ENCODE measurements around the gene GFAP.

The GFAP gene

DNA sequence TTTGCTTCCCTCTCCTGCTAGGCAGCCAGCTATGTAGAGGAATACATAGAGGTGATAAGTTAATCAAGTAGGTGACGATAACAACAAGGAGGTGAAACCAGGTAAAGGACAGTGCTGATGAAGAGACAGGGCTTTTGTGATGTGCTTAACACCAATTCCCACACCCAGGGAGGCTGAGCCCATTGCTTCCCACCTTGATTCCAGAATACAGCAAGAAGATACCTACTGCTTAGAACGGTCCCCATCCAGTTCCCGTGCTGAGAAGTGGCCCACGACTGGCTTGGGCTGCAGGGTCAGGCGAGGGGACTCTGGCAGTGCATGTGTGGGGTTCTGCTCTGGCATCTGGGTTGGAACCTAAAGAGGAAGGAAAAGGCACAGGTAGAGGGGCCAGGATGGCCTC, 16.1 kb upstream of the GFAP start:
- no peak for DNase-seq (ENCODE audit: low spot score)

DNA sequence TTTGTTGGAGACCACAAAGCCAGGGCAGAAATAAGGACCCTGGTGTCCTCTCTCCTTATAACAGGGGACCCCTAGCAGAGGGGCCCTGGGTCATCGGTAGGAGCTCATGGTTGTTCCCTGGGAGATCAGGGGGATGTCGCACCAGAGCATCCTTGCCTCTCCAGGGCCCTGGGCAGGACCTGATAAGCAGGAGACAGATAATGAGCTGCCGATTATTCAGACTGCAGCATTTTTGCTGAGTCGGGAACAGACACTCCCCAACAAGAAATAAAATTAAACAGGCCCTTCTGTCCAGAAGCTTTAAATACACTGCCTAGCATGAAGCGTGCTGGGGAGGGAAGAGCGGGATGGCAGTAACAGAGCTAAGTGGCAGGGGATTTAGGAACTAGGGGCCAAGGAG, 15.4 kb upstream of the GFAP start:
- no peak for DNase-seq (ENCODE audit: low spot score)

DNA sequence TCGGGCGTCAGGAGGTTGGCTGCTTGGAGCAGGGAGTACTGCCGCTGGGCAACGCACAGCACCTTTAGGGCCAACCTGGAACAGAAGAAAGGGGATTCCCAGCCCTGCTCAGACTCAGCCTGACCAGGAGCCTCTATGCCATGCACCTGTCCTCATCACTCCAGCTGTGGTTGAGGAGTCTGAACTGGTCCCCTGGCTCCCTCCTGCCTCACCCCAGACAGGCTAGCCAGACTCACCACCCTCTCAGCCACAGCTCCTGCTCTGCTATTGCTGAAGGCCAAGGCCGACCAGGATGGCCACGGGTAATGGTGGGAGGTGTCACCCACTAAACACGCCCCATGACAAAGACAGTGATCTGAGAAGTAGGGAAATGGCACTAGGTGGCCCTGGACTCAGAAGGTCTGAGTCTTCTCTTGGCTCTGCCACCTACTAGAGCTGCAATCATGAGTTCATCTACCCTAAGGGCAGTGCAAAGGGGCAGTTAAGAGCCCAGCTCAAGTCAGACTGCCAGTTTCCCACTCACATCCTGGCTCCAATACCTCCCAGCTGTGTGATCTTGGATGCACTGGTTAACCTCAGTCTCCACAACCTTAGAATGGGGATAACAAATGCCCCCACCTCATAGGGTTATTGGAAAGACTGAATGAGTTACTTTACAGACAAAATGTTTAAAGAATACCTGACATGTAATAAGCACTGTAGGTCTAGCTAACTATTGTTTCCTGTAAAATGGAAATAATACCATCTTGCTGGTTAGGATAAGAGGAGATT, 13.8 kb upstream of the GFAP start:
- DNase-seq (ENCODE audit: low spot score): no peak

DNA sequence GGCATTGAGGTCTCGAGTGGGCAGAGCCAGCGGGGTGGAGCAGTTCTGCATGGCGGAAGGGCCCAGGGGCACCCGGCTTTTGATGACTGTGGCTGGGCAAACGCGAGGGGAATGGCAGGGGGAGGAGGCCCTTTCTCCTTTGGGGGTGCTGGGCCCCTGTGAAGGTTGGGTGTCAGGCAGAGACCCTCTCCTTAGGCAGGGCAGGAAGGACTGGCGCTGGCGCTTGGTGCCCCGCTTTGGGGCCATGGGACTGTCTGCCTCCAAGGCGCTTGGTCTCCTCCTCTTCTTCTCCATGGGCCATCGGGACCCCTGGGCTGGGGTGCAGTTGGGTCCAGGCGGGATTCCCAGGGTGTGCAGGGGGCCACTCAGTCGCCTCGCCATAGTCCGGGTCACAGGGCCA, 12.8 kb upstream of the GFAP start:
- no peak for DNase-seq (ENCODE audit: low spot score)

DNA sequence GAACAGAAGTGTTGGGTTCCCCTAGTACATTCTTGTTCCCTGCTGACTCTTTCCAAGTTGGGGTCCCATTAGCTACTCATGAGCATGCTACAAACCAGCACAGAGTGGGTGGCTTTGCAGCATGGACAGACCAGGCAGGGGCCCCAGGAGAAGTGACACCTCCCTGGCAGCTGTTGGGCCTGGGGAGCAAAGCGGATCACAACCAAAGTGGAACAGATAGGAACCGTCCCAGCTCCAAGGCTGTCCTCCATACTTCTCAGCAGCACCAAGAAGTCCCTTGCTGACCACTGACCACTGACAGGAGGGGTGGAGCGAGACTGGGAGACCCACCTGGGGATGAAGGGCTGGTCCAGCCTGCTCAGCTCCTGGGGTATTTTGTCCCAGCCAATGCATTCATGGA, 12.4 kb upstream of the GFAP start:
- DNase-seq (ENCODE audit: low spot score): no peak

DNA sequence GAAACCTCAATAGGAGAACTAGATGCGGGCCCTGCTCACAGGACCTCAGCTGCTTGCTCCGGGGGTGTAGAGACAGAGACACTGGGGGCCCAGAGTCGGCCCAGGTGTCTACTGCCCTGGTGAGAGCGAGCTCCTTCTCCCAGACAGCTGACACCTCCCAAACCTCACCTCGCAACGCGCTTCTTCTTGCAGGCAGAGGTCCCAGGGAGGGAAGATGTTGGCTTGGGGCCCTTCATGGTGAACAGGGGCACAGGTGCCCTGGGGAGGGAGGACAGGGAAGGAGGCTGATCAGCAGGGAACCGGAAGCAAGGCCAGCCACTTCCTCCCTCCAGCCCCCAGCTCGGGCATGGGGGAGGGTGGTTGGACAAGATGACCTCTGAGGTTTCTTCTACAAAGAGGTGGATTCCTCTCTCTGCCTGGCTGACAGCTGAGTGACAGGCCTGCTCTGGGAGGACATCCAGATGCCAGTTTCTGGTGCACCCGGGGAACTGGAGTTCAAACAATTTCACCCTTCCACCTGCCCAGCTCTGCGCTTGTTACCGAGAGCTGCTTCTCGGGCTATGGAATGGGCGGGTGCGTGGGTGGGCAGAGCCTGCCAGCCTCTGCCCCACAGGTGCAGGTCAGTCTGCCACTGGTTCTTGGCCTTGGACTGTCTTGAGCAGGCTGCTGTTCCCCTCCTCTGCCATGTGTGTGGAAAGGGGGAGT, 11.7 kb upstream of the GFAP start:
- no peak for DNase-seq (ENCODE audit: low spot score)

DNA sequence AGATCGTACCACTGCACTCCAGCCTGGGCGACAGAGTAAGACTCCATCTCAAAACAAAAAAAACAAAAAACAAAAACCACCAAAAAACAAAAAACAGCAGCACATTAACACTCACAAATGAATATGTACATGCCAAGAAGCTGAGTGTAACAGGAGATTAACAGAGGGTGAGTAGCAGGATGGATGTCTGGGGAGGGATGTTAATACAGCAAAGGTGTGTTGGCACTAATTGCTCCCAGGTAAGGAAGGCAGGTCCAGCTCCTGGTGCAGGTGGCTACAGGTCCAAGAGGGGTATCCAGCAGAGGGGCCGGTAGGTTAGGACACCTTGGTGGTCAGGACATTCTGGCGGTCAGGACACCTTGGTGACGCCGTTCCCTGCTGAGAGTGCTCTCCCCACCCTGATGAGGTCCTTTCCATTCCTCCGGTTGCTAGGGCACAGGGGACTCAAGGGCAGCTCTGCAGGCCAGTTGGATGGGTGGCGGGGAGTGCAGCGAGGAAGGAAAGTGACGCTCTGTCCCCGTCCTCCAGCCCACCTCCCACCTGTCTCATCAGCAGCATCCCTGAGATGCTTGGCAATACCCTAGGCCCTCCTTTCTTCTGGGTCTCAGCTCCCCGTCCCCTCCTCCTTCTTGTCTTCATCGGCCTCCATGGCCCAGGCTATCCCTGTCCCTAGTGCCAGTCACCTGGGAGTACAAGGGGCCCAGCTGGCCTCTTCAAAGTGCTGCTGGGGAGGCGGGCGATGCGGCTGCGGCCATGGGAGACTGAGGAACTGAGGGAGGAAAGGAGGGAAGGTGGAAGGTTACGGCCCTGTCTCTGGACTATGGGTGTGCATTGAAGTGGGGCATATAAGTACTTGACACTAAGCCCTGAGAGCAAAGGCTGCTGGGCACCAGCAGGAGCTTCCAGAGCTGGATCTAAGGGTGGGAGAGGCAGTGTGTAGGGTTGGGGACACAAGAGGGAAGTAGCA, 10.7 kb upstream of the GFAP start:
- no peak for DNase-seq (ENCODE audit: low spot score)

DNA sequence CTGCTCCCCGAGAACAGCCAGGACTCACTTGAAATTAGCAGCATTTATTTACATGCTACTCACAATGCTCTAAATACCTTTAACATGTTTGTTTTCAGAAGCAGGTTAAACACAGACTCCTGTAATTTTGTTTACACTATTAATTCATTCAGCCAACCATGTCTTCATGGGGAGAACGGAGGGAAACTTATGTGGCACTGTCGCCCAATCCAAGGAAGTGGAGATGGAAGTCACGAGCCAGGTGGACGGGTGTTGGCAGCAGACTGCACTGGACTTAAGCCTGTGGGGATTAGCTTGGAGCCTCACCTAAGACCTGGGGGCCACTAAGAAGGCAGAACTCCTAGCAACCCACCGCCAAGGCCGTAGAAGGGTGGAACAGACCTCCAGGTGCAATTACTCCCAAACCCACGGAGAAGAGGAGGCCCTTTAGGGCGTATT, 8.8 kb upstream of the GFAP start:
- DNase-seq (ENCODE audit: low spot score): no peak

DNA sequence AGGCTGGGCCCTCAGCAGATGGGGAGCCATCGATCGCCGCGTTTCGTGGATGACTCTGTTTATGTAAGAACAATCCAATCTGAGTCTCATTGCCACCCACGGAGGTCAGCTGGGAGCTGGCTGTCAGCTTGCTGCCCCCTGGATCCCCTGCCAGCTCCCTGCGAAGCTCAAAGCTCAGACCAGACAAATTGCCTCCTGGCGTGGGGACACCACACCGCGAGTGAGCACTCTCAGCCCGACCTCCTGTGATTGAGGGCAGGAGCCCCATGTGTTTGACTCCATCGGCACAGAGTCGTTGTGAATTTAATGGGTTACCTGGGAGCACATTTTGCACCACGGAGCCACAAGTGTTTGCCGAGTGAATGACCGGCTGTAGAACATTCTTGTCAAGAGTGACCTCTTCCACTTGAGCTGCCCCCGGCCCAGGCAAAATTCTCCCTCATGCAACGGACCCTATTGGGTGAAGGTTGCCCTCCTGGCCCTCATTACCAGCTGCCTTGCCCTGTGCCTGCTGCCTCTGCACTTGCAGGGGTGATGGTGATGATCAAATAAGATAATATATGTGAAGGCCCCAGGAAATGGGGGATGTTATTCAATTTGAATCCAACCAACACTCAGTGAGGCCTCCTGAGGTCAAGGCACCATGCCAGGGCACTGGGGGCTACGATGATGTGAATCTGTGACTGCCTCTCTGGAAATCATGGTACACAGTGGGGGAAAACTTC, 7.6 kb upstream of the GFAP start:
- no peak for DNase-seq (ENCODE audit: low spot score)

DNA sequence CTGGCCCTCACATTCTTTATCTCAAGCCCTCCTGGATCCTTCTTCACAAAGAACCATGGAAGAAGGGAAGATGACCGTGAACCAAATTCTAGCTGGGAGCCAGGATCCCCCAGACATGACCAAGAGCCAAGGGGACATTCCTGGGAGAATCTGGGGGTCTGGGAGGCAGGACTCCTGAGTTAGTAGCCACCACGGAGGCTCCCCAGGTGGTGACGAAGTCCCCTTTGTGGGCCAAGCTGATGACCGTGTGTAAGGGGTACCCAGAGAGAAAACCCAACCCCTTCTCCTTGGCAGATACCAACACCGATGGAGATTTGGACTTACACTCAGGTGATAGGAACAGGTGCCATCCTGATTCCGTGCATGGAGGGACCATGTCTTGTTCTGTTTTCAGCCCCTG, 6.8 kb upstream of the GFAP start:
- no peak for DNase-seq (ENCODE audit: low spot score)

DNA sequence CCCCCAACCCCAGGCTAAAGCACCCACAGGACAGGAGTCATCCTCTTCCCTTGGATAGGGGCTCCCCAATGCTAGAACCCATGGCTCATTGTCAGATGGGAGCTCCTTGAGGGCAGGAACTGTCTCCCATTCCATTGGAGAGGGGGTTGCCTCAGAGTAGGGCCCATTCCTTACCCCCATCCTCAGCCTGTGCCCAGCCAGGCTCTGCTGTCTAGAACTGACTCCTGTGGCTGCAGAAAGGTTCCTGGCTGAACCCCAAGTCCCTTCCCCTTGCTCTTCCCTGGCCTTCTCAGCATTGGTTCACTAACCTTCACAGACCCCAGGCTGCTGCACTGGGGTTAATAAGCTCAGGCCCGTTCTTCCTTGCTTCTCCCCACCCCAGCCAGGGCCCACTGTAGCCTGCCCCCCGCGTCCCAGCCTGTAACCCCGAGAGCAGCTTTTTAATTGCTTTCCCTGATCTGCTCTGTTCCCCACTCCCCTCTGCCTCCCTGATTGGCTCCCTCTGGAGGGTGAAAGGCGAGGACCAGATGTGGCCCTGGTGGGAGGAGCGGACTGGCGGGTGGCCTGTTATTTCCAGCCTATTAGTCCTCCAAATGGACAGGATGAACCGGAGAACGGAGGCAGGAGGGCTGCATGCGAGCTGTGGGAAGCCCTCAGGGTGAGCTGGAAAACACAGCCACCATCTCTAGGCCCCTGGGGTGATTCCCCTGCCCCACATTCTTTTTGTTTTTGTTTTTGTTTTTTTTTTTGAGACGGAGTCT, 6.0 kb upstream of the GFAP start:
- peak; percentile 88 for DNase-seq (ENCODE audit: low spot score)

DNA sequence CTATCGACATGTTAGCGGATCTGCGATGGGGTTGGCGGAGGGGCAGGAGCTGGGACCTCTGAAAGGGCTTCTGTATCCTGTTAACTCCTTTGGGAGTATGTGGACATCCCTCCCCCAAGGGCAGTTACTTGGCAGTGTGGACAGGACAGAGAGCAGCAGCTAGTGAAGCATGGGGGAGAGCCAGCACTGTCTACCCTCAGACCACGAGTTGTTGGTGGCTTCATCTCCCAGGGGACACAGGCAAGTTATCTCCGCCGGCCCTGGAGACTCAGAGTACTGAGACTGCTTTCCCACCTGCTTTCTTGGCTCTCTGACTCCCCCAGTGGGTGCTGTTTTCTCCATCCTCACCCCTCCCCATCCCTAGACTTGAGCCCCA, 5.3 kb upstream of the GFAP start:
- no peak for DNase-seq (ENCODE audit: low spot score)

DNA sequence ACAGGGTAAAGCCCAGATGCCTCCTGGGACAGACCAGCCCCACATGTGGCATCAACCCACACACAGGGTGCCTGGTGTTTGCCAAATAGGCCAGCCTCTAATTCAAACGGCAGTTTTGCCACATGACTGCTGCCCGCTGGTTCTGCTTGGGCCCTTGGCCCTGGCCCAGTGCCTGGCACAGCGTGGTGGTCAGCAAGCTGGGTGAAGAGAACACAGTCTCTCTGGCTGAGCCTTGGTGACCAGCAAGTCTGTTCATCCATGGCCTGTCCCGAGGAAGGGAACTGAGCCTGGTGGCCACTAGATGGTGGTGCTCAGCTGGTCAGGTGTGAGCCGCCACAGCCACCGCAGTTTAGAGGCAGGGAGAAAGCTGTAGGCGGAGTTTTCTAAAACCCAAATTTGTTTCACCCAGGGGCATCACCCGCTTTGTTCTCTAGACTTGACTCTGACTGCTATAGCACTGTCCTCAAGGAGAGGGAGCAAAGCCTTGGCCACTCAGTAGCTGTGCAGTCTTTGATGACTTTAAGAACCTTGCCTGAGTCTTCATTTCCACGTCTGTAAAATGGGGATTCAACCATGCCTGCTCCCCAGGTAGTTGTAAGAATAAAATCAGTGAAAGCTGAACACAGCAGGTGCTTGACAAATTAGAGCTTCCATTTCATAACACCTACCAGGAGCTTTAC, 4.7 kb upstream of the GFAP start:
- DNase-seq (ENCODE audit: low spot score): peak; percentile 89

DNA sequence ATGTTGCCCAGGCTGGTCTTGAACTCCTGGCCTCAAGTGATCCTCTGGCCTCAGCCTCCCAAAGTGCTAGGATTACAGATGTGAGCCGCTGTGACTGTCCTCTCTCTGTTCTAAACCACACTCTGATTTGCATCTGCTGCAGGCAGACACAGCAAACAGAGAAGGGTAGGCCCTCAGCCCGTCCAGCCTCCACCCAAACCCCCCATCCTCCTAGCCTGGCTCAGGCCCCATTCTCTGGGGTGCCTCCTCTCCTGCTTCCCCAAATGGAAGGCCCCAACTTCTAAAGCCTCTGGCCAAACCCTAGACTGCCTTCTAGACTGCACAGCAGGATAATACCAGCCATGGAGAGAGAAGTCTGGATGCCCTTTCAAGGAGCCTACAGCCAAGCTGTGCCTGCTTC, 4.1 kb upstream of the GFAP start:
- DNase-seq (ENCODE audit: low spot score): no peak

DNA sequence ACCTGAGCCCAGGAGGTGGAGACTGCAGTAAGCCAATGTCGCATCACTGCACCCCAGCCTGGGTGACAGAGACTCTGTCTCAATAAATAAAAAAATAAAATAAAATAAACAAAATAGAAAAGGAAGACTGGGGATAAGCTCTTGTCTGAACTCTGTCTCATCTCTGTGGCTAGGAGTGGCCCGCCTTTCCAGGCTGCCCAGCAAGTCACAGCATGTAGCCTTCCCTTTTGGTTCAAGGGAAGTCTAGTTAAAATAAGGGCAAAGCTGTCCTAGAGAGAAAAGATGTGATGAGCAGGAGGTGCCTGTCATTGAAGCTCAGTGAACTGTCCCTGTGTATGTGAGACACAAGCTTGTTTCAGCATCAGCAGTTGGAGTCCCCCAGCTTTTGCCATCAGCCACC, 2.7 kb upstream of the GFAP start:
- DNase-seq (ENCODE audit: low spot score): no peak

DNA sequence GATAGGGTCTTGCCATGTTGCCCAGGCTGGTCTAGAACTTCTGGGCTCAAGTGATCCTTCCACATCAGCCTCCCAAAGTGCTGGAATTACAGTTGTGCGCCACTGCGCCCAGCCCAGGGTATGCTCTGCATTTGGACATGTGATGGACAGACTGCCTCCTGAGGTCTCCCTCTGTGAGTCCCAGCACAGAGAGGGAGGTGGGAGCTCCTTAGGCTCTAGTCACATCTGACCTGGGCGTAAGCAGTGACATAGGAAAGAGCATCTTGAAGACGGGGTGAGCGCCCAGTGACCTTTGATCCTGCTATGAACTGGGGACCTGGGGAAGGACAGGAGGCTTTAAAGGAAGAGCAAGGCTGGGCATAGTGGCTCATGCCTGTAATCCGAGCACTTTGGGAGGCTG, 2.2 kb upstream of the GFAP start:
- DNase-seq (ENCODE audit: low spot score): no peak

DNA sequence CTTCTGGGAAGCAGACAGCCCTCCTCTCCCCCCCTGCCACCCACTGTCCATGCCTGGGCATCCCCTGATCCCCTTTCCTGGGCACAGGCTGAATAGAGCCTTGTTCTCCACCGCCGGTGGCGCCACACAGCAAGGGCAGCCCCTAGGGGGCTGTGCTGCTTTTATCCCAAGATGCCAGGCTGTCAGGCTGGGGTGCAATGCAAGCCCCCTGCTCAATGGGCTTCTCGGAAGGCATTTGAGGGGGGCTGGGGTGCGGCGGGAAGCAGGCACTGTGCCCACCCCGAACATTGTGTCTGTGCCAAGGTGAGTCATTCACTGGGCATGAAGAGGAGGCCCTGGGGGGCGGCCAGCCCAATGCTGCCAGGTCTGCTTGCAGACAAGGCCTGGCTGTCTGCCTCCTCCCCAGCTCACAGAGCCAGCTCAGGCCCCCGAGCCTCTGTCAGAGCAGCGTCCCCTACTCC, 1.5 kb upstream of the GFAP start:
- no peak for DNase-seq (ENCODE audit: low spot score)

DNA sequence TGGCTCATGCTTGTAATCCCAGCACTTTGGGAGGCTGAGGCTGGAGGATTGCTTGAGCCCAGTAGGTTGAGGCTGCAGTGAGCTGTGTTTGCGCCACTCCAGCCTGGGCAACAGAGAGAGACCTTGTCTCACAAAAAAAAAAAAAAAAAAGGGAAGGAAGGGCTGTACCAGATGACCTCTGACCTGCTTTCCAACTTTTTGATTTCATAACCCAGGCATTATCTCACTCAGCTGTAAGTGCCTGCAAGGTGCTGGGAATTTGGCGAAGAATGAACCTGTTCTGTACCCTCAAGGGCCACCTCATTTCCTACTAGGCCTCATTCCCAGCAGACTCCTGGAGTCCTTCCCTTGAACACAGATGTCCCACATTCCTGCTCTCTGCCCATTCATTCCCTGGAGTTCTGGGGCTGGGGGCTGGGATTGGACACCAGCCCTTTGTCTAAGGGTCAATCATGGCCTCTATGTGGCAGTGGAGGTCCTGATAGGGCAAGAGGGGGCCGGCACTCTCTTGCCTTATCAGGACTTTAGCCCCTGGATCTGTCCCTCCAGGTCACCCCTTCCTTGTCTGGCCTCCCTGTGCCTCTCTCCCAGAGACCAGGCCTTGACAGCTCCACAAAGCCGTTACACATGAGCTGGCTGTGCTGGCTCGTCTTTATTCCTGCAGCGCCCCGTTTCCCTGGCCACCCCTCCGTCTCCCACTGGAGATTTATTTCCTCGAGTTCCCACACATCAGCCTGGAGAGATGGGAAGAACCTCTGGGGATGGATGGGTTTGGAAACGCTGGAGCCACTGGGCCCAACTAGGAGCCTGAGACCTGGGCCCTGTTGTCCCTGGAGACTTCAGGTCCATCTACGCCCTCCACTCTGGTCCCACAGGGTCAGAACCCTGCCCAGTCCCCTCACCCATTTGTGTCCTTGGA, 821 bp upstream of the GFAP start:
- DNase-seq (ENCODE audit: low spot score): no peak

DNA sequence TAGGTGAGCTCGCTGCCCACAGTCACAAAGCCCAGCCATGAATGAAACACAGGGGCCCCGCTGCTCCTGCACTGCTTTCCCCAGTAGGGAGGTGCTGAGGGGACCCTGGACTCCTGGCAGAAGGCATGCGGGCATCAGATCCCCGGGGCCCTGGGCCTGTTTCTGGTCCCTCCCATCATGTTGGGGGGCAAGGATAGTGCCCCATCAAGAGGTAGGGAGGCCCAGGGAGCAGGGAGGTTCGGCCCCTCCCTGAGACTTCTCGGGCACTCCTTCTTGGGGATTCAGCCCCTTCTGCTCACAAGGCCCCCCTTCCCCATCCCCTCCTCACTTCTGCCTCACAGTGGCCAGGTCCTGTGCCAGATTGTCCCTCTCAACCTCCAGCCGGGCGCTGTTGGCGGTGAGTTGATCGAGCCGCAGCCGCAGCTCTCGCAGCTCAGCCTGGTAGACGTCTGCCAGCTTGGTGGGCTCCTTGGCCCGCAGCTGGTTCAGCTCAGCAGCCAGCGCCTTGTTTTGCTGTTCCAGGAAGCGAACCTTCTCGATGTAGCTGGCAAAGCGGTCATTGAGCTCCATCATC, 515 bp downstream of the GFAP start:
- no peak for DNase-seq (ENCODE audit: low spot score)

Measured in ecto neural progenitor cell (in vitro differentiated cells).